NOMO-1 treated with DMSO at 0.1 percent for 48 hours (cell line): Measurements from ENCODE around the gene PPEF1.
A peak's percentile ranks its signal among the peaks of the same experiment; 100 is the strongest.

Experiments used
- DNase-seq: peaks from one replicate; lab custom pipeline; 2025; ENCODE audit not compliant: unreplicated experiment; lab: John Stamatoyannopoulos, UW

Gene PPEF1

GRCh38 chrX:18707426-18708049 is at the start of gene PPEF1:
TSS of gene PPEF1 (plus strand) at chrX:18707645. CDS start at chrX:18707781, 136 bp downstream.
- DNase-seq: no peak

- no peak for DNase-seq
Measured at GRCh38 chrX:18661273-18661672, 46.2 kb upstream of the PPEF1 start.

- no peak for DNase-seq
Measured at GRCh38 chrX:18664947-18665346, 42.5 kb upstream of the PPEF1 start.

GRCh38 chrX:18666614-18667013 is 40.8 kb upstream of the PPEF1 start:
- no peak for DNase-seq

- peak; percentile 84 for DNase-seq
Measured at GRCh38 chrX:18668071-18668835, 39.2 kb upstream of the PPEF1 start.

- DNase-seq: no peak
Measured at GRCh38 chrX:18672008-18672407, 35.4 kb upstream of the PPEF1 start, which contains the start of gene RS1. TSS of gene RS1 (minus strand) at chrX:18672108. CDS start at chrX:18672068, 40 bp downstream.

- DNase-seq: no peak
Measured at GRCh38 chrX:18674417-18674787, 33.0 kb upstream of the PPEF1 start.

GRCh38 chrX:18674788-18675735 is 32.4 kb upstream of the PPEF1 start:
- peak; percentile 54 for DNase-seq

- DNase-seq: no peak
Measured at GRCh38 chrX:18676050-18676449, 31.4 kb upstream of the PPEF1 start.

- DNase-seq: no peak
Measured at GRCh38 chrX:18676470-18676869, 31.0 kb upstream of the PPEF1 start.

GRCh38 chrX:18677161-18677869 is 30.1 kb upstream of the PPEF1 start:
- peak; percentile 13 for DNase-seq

- no peak for DNase-seq
Measured at GRCh38 chrX:18681996-18682395, 25.4 kb upstream of the PPEF1 start.

- DNase-seq: no peak
Measured at GRCh38 chrX:18682979-18683387, 24.5 kb upstream of the PPEF1 start.

- DNase-seq: peak; percentile 84
Measured at GRCh38 chrX:18687856-18688495, 19.5 kb upstream of the PPEF1 start.

GRCh38 chrX:18691431-18691830 is 16.0 kb upstream of the PPEF1 start:
- no peak for DNase-seq

- no peak for DNase-seq
Measured at GRCh38 chrX:18692541-18692940, 14.9 kb upstream of the PPEF1 start.

- DNase-seq: no peak
Measured at GRCh38 chrX:18696653-18697052, 10.8 kb upstream of the PPEF1 start.

GRCh38 chrX:18698737-18699650 is 8.5 kb upstream of the PPEF1 start:
- DNase-seq: no peak

GRCh38 chrX:18701621-18702361 is 5.7 kb upstream of the PPEF1 start:
- no peak for DNase-seq
